Activated CD4-positive, alpha-beta memory T cell treated with anti-CD3 and anti-CD28 coated beads, Interleukin-2, amount 10 ng/mL, durations not matched to agents 7 days and 5 days (primary cell): ENCODE results near the gene SPDYE8. TPM values are rescaled to one million over a fixed set of nuclear protein-coding genes. Genes with fewer than 3 reads are reported as not detected.
"Not testable (repeated sequence)": the region's sequence is repeated elsewhere in the genome, so short reads cannot be mapped to it uniquely, and the experiment has no call there.

Source experiments
- CTCF ChIA-PET: fragments of 350-600 bp; sonication (Branson Sonifier 250); formaldehyde crosslinking; loops from one replicate; lab custom pipeline; 2021; ENCODE audit warnings: antibody characterized with exemption, inconsistent platforms; lab: Charles Lee
- POLR2A ChIA-PET: fragments of 350-600 bp; sonication (Branson Sonifier 250); formaldehyde crosslinking; loops from one replicate; lab custom pipeline; 2021; ENCODE audit warnings: antibody characterized with exemption; lab: Charles Lee
- DNase-seq: peaks from one replicate; pipeline ENCODE4 v3.0.0-alpha.2; 2020
- H3K27ac Mint-ChIP-seq: one replicate; pipeline ENCODE4 v1.8.0; 2021; ENCODE audit warnings: mild to moderate bottlenecking, mixed read lengths
- H3K27me3 Mint-ChIP-seq: one replicate; pipeline ENCODE4 v1.8.0; 2021; ENCODE audit warnings: mixed read lengths
- H3K36me3 Mint-ChIP-seq: one replicate; pipeline ENCODE4 v1.8.0; 2021; ENCODE audit warnings: low read depth, mixed read lengths
- H3K4me1 Mint-ChIP-seq: one replicate; pipeline ENCODE4 v1.8.0; 2021; ENCODE audit warnings: mixed read lengths
- H3K4me3 Mint-ChIP-seq: one replicate; pipeline ENCODE4 v1.8.0; 2021; ENCODE audit warnings: mild to moderate bottlenecking, mixed read lengths
- H3K9me3 Mint-ChIP-seq: one replicate; pipeline ENCODE4 v1.8.0; 2021; ENCODE audit warnings: mixed read lengths
- total RNA-seq, 2 experiments: library from RNA; stranded (reverse); gene quantifications; one replicate each; pipeline ENCODE4 v1.2.3, GENCODE V29; 2021

SPDYE8 gene, protein sequence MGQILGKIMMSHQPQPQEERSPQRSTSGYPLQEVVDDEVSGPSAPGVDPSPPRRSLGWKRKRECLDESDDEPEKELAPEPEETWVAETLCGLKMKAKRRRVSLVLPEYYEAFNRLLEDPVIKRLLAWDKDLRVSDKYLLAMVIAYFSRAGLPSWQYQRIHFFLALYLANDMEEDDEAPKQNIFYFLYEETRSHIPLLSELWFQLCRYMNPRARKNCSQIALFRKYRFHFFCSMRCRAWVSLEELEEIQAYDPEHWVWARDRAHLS
- not detected for total RNA-seq

GRCh38 chr7:73029666-73030065, at the start of gene SPDYE8:
TSS of gene SPDYE8 (minus strand) at chr7:73029766. CDS start at chr7:73027966, 1,800 bp downstream.
- H3K4me3 Mint-ChIP-seq, H3K9me3 Mint-ChIP-seq, CTCF ChIA-PET, H3K4me1 Mint-ChIP-seq, H3K27ac Mint-ChIP-seq, H3K27me3 Mint-ChIP-seq, POLR2A ChIA-PET, H3K36me3 Mint-ChIP-seq, DNase-seq: not testable (repeated sequence)

GRCh38 chr7:73057811-73058210, 28.2 kb upstream of the SPDYE8 start, which contains the start of gene SPDYE11:
TSS of gene SPDYE11 (minus strand) at chr7:73057911. CDS start at chr7:73056111, 1,800 bp downstream.
- H3K36me3 Mint-ChIP-seq, CTCF ChIA-PET, H3K4me3 Mint-ChIP-seq, DNase-seq, H3K4me1 Mint-ChIP-seq, H3K27ac Mint-ChIP-seq, POLR2A ChIA-PET, H3K9me3 Mint-ChIP-seq, H3K27me3 Mint-ChIP-seq: not testable (repeated sequence)

DNA sequence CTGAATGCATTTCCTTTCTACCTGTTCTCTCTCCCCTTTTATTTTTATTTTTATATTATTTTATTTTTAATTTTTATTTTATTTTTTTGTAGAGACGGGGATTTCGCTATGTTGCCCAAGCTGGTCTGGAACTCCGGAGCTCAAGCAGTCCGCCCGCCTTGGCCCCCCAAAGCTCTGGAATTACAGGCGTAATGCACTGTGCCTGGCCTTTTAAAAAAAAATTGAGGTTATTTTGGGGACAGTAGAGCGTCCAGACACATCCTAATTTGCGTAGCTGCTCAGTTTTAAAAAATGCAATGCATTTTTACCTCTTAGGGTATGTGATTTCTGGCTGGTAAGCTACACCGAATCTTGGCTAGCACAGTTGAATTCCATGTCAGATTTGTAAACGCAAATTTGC, 23.1 kb downstream of the SPDYE8 start:
- H3K27ac Mint-ChIP-seq, H3K9me3 Mint-ChIP-seq, H3K4me1 Mint-ChIP-seq, DNase-seq, POLR2A ChIA-PET, H3K27me3 Mint-ChIP-seq, CTCF ChIA-PET: not testable (repeated sequence)
- Mint-ChIP-seq H3K36me3 (peaks cover 11% of the 10 kb centered on the region), H3K4me3 (peak overlapping the region; percentile 52)

- CTCF ChIA-PET, POLR2A ChIA-PET, H3K9me3 Mint-ChIP-seq, H3K4me1 Mint-ChIP-seq, H3K27me3 Mint-ChIP-seq: not testable (repeated sequence)
- peak overlapping the region; percentile 96 for H3K27ac Mint-ChIP-seq
- H3K4me3 Mint-ChIP-seq: peak overlapping the region; percentile 88
- H3K36me3 Mint-ChIP-seq: peaks cover 11% of the 10 kb centered on the region
- peak; percentile 92 for DNase-seq
Observed at GRCh38 chr7:73005693-73006447, 23.7 kb downstream of the SPDYE8 start.

GRCh38 chr7:73005356-73005692, 24.2 kb downstream of the SPDYE8 start:
- CTCF ChIA-PET, H3K4me1 Mint-ChIP-seq, H3K9me3 Mint-ChIP-seq, POLR2A ChIA-PET, H3K27me3 Mint-ChIP-seq: not testable (repeated sequence)
- Mint-ChIP-seq H3K4me3 (peak overlapping the region; percentile 88), H3K27ac (peak overlapping the region; percentile 96), H3K36me3 (peaks cover 11% of the 10 kb centered on the region)
- DNase-seq: peak; percentile 79

DNA sequence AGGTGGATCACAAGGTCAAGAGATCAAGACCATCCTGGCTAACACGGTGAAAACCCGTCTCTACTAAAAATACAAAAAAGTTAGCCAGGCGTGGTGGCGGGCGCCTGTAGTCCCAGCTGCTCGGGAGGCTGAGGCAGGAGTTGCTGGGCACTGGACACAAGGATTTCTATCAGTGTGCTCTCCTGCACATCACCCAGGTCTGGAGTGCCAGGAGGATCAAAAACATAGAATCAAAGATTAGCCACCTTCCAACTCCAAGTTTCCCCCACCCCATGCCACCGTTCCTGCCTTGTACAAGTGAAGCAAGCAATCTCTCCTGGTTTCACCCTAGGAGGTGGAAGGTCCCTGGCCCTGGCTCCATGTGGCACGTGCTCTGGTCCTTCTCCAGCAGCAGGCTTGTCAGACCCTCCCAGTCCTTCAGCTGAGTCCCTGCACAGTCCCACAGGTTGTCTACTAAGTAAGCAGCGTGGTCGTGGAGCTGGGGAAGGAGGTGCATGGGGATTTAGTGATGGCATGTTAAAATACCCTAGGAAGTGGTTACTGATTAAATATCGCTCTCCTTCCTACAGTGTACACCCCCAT, 31.6 kb downstream of the SPDYE8 start:
- POLR2A ChIA-PET, CTCF ChIA-PET, H3K27ac Mint-ChIP-seq: not testable (repeated sequence)

GRCh38 chr7:72997447-72997846, 32.1 kb downstream of the SPDYE8 start:
- H3K36me3 Mint-ChIP-seq, H3K9me3 Mint-ChIP-seq, CTCF ChIA-PET, H3K27me3 Mint-ChIP-seq, DNase-seq, H3K27ac Mint-ChIP-seq, H3K4me1 Mint-ChIP-seq, POLR2A ChIA-PET, H3K4me3 Mint-ChIP-seq: not testable (repeated sequence)

More for the DNA sequence above, 31.6 kb downstream of the SPDYE8 start:
- not testable (repeated sequence) for H3K9me3 Mint-ChIP-seq, H3K4me1 Mint-ChIP-seq, H3K4me3 Mint-ChIP-seq, H3K36me3 Mint-ChIP-seq, H3K27me3 Mint-ChIP-seq, DNase-seq

- H3K27me3 Mint-ChIP-seq, CTCF ChIA-PET, H3K36me3 Mint-ChIP-seq, H3K9me3 Mint-ChIP-seq, POLR2A ChIA-PET, H3K4me1 Mint-ChIP-seq, H3K27ac Mint-ChIP-seq, DNase-seq, H3K4me3 Mint-ChIP-seq: not testable (repeated sequence)
Observed at GRCh38 chr7:72995484-72995883, 34.1 kb downstream of the SPDYE8 start.

GRCh38 chr7:72990146-72990913, 39.2 kb downstream of the SPDYE8 start:
- H3K4me1 Mint-ChIP-seq, H3K36me3 Mint-ChIP-seq, DNase-seq, CTCF ChIA-PET, H3K27ac Mint-ChIP-seq, H3K9me3 Mint-ChIP-seq, H3K4me3 Mint-ChIP-seq, POLR2A ChIA-PET, H3K27me3 Mint-ChIP-seq: not testable (repeated sequence)

DNA sequence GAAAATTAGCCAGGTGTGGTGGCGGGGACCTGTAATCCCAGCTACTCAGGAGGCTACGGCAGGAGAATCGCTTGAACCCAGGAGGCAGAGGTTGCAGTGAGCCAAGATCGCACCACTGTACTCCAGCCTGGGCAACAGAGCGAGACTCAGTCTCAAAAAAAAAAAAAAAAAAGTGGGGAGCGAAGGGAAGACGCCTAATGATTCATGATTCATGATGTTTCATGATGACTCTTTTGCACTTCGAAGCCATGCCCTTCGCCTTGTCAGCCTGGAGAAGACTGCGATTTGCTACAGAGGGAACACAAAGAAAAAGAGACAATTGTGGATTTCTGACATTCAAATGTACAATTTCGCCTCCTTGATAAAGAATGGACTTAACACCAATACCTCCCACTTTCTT, 47.5 kb downstream of the SPDYE8 start:
- H3K9me3 Mint-ChIP-seq: not testable (repeated sequence)

GRCh38 chr7:72980382-72980781, 49.2 kb downstream of the SPDYE8 start:
- H3K4me1 Mint-ChIP-seq, CTCF ChIA-PET, H3K36me3 Mint-ChIP-seq, H3K27ac Mint-ChIP-seq, H3K27me3 Mint-ChIP-seq, DNase-seq, H3K4me3 Mint-ChIP-seq, POLR2A ChIA-PET, H3K9me3 Mint-ChIP-seq: not testable (repeated sequence)

More for the DNA sequence above, 47.5 kb downstream of the SPDYE8 start:
- CTCF ChIA-PET, POLR2A ChIA-PET, H3K4me3 Mint-ChIP-seq, H3K4me1 Mint-ChIP-seq, DNase-seq, H3K27me3 Mint-ChIP-seq, H3K27ac Mint-ChIP-seq, H3K36me3 Mint-ChIP-seq: not testable (repeated sequence)

GRCh38 chr7:72976434-72976833, 53.1 kb downstream of the SPDYE8 start:
- H3K27me3 Mint-ChIP-seq, H3K9me3 Mint-ChIP-seq, H3K4me3 Mint-ChIP-seq, H3K36me3 Mint-ChIP-seq, DNase-seq, H3K4me1 Mint-ChIP-seq, POLR2A ChIA-PET, H3K27ac Mint-ChIP-seq, CTCF ChIA-PET: not testable (repeated sequence)

DNA sequence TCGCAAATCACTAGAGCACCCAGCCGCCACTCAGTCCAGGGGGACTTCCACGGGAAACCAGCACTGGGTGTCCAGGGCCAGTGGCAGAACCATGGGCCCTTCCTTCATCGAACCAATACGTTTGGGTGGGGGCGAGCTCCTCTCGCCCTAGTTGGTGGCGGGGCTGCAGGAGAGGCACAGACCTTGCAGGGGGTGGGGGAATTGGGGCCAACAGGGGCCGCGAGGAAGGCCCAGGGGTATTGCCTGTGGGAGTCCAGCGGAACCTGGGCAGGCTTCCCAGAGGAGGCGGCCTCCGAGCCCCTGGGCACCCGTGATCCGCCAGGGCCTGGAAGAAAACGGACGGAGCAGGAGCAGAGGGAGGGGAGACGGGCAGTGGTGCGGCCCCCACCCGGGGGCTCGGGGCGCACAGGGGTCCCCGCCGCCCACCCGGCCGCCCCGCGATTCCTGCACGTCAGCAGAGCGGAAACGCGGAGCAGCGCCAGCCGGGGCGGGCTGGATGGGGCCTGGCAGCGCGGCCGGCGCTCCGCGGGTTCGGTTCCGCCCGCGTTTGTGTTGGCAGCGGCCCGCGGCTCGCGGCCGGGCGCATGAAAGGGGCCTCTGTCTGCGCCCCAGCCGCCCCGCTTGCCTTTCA, 53.8 kb downstream of the SPDYE8 start:
- H3K36me3 Mint-ChIP-seq, DNase-seq, H3K4me3 Mint-ChIP-seq, POLR2A ChIA-PET, CTCF ChIA-PET, H3K4me1 Mint-ChIP-seq, H3K27me3 Mint-ChIP-seq, H3K9me3 Mint-ChIP-seq, H3K27ac Mint-ChIP-seq: not testable (repeated sequence)
